Measurements from ENCODE around the gene OTUB2. TPM values are rescaled to one million over a fixed set of nuclear protein-coding genes. Genes with fewer than 3 reads are reported as not detected.

The OTUB2 gene
- total RNA-seq, 1 donor from 2014 or later, result 2.3 TPM

DNA sequence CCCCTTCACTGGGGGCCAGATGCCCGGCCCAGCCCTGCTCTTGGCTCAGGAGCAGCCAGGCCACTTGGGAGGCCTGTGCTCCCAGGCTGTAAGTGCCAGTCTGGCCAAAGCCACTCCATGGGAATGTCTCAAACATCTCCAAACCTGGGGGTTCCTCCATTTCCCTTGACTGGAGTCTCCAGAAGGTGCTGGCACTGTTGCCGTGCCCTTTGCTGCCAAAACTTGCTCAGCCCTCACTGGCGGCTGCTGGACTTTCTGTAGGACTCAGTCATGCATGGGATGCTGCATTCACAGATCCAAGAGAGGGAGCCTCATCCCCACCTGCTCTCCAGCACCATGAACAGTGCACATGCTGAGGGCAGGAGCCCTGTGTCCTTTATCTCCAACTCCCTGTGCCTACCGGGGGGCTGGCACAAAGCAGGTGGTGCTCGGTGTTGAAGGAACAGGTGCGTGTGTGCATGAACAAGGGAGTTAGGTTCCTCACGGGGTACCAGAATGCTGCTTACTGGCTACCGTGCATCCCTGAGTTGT is 9.6 kb upstream of the OTUB2 start:
- Mint-ChIP-seq H3K9me3 (no peaks in the 10 kb centered on the region), H3K4me3 (ENCODE audit: low read depth) (no peak overlapping the region), H3K36me3 (ENCODE audit: low read depth) (no peaks in the 10 kb centered on the region), H3K27ac (no peak overlapping the region), H3K4me1 (ENCODE audit: low read depth) (peaks cover 24% of the 10 kb centered on the region), H3K27me3 (ENCODE audit: low read depth) (peaks cover 8% of the 10 kb centered on the region)
- intact Hi-C loops (cut with micrococcal nuclease), result no loop called here
- DNase-seq (ENCODE audit: low spot score), result no peak

- no peak for DNase-seq (ENCODE audit: low spot score)
- H3K4me1 Mint-ChIP-seq (ENCODE audit: low read depth), result peaks cover 34% of the 10 kb centered on the region
- intact Hi-C loops (cut with micrococcal nuclease), result no loop called here
- no peak overlapping the region for H3K27ac Mint-ChIP-seq
- no peaks in the 10 kb centered on the region for H3K36me3 Mint-ChIP-seq (ENCODE audit: low read depth)
- H3K27me3 Mint-ChIP-seq (ENCODE audit: low read depth), result peaks cover 8% of the 10 kb centered on the region
- no peak overlapping the region for H3K4me3 Mint-ChIP-seq (ENCODE audit: low read depth)
- H3K9me3 Mint-ChIP-seq, result no peaks in the 10 kb centered on the region
These were observed 7.8 kb upstream of the OTUB2 start for GRCh38 chr14:94018308-94018707.

GRCh38 chr14:94019329-94019728 is 6.8 kb upstream of the OTUB2 start:
- Mint-ChIP-seq H3K4me1 (ENCODE audit: low read depth) (peaks cover 32% of the 10 kb centered on the region), H3K9me3 (no peaks in the 10 kb centered on the region), H3K27me3 (ENCODE audit: low read depth) (peaks cover 8% of the 10 kb centered on the region), H3K27ac (no peak overlapping the region), H3K4me3 (ENCODE audit: low read depth) (no peak overlapping the region), H3K36me3 (ENCODE audit: low read depth) (no peaks in the 10 kb centered on the region)
- no peak for DNase-seq (ENCODE audit: low spot score)
- intact Hi-C loops (cut with micrococcal nuclease), result no loop called here

DNA sequence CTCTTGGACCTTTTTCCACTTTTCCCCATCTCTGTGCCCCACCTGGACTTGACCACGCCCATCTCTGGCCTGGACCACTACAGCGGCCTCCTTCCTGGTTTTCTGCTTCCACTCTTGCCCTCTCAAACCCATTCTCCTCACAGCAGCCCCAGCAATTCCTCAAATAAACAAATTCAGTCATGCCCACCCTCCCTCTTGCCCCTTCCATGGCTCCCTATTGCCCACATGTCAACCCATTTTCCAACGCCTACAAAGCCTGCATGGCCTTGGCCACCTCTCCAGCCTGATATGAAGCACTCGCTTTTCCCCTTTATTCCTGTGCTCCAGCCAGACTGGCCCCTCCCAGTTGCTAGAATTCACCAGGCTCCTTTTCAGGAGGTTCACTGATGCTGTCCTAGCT is 5.9 kb upstream of the OTUB2 start:
- no peak overlapping the region for H3K4me3 Mint-ChIP-seq (ENCODE audit: low read depth)
- no peak for DNase-seq (ENCODE audit: low spot score)
- peaks cover 8% of the 10 kb centered on the region for H3K27me3 Mint-ChIP-seq (ENCODE audit: low read depth)
- H3K27ac Mint-ChIP-seq, result no peak overlapping the region
- no peaks in the 10 kb centered on the region for H3K36me3 Mint-ChIP-seq (ENCODE audit: low read depth)
- intact Hi-C loops (cut with micrococcal nuclease), result no loop called here
- no peaks in the 10 kb centered on the region for H3K9me3 Mint-ChIP-seq
- H3K4me1 Mint-ChIP-seq (ENCODE audit: low read depth), result peaks cover 32% of the 10 kb centered on the region

- H3K4me1 Mint-ChIP-seq (ENCODE audit: low read depth), result peaks cover 36% of the 10 kb centered on the region
- no peaks in the 10 kb centered on the region for H3K9me3 Mint-ChIP-seq
- no peak overlapping the region for H3K4me3 Mint-ChIP-seq (ENCODE audit: low read depth)
- H3K36me3 Mint-ChIP-seq (ENCODE audit: low read depth), result no peaks in the 10 kb centered on the region
- H3K27me3 Mint-ChIP-seq (ENCODE audit: low read depth), result peaks cover 8% of the 10 kb centered on the region
- DNase-seq (ENCODE audit: low spot score), result no peak
- H3K27ac Mint-ChIP-seq, result peak overlapping the region; percentile 81
- intact Hi-C loops (cut with micrococcal nuclease), result loop anchor here (1.0 kb wide), 3 partner anchors 15 to 62 kb away; no protein-coding TSS in a partner anchor
These were observed 5.1 kb upstream of the OTUB2 start for GRCh38 chr14:94021001-94021400.

DNA sequence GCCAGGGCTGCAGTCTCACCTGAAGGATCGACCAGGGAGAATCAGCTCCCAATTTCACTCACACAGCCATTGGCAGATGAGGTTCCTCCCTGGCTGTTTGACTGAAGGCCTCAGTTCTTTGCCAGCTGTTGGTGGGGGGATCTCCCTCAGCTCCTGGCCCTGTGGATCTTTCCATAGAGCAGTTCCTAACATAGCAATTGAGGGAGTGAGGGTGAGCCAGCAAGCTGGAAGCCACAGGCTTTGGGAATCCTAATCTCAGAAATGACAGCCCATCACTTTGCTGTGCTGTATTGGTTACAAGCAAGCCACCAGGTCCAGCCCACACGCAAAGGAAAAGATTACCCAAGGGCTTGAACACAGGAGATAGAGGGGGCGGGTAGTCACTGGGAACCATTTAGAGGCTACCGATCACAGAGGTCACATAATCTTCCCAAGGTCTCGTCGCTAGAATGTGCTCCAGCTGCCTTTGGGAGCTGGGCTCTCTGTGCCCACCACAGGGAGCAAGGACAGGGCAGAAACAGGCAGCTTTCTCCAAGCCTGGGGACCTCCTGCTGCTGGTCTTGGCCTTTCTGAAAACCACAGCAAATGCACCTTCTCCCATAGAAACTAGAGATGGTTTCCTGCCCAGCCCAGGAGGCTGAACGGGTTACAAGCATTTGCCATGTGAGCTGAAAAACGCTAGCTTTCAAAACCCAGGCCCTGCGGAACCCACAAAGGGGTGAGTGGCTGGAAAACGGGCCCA is 4.6 kb upstream of the OTUB2 start:
- Mint-ChIP-seq H3K9me3 (no peaks in the 10 kb centered on the region), H3K27me3 (ENCODE audit: low read depth) (peaks cover 8% of the 10 kb centered on the region), H3K4me1 (ENCODE audit: low read depth) (peaks cover 37% of the 10 kb centered on the region), H3K27ac (peak overlapping the region; percentile 81), H3K4me3 (ENCODE audit: low read depth) (no peak overlapping the region), H3K36me3 (ENCODE audit: low read depth) (no peaks in the 10 kb centered on the region)
- DNase-seq (ENCODE audit: low spot score), result peak; percentile 27
- intact Hi-C loops (cut with micrococcal nuclease), result loop anchor here (1.0 kb wide), 3 partner anchors 15 to 62 kb away; no protein-coding TSS in a partner anchor

- peaks cover 37% of the 10 kb centered on the region for H3K4me1 Mint-ChIP-seq (ENCODE audit: low read depth)
- H3K9me3 Mint-ChIP-seq, result no peaks in the 10 kb centered on the region
- H3K27me3 Mint-ChIP-seq (ENCODE audit: low read depth), result peaks cover 5% of the 10 kb centered on the region
- no peak overlapping the region for H3K4me3 Mint-ChIP-seq (ENCODE audit: low read depth)
- intact Hi-C loops (cut with micrococcal nuclease), result no loop called here
- H3K27ac Mint-ChIP-seq, result peak overlapping the region; percentile 24
- DNase-seq (ENCODE audit: low spot score), result no peak
- no peaks in the 10 kb centered on the region for H3K36me3 Mint-ChIP-seq (ENCODE audit: low read depth)
These were observed 3.4 kb upstream of the OTUB2 start for GRCh38 chr14:94022532-94023411.

DNA sequence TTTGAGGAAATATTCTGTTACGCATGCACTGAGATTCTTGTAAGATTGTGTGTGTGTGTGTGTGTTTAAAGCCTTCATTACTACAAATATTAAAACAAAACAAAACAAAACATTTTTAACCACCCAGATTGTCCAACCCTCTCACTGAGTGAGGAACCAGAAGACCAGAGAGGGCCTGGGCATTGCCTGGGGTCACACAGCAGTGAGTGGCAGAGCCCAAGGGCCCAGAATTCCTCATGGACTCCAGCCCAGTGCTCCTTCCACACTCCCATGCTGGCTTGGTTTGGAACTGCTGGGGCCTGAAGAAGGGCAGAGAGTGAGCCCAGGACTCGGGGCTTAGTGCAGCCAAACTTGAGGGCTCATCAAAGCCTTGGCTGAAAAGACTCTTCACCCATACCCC is 1.6 kb upstream of the OTUB2 start:
- Mint-ChIP-seq H3K9me3 (no peaks in the 10 kb centered on the region), H3K27ac (no peak overlapping the region), H3K36me3 (ENCODE audit: low read depth) (no peaks in the 10 kb centered on the region), H3K27me3 (ENCODE audit: low read depth) (no peaks in the 10 kb centered on the region), H3K4me1 (ENCODE audit: low read depth) (peaks cover 48% of the 10 kb centered on the region), H3K4me3 (ENCODE audit: low read depth) (no peak overlapping the region)
- intact Hi-C loops (cut with micrococcal nuclease), result no loop called here
- no peak for DNase-seq (ENCODE audit: low spot score)

DNA sequence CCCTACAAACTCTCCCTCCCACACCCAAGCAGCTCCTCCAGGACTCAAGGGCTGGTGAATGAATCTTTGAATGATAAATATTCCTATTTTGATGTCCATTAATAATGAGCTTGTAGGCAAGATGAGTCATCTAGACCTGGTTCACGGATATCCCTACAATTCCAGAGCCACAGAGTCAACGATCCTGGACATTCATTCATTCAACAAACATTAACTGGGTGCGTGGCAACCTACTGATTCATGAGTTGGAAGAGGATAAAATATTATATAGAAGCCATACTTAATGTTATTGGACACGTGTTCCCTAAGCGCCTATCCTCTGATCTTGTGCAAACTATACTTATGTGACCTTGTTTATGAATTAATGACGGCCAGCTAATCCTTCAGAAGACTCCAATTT is 420 bp upstream of the OTUB2 start:
- H3K4me1 Mint-ChIP-seq (ENCODE audit: low read depth), result peaks cover 40% of the 10 kb centered on the region
- intact Hi-C loops (cut with micrococcal nuclease), result loop anchor here (2.0 kb wide), 1 partner anchor 55 kb away; the partner anchor contains the start of genes DDX24 and IFI27L1
- no peaks in the 10 kb centered on the region for H3K27me3 Mint-ChIP-seq (ENCODE audit: low read depth)
- H3K36me3 Mint-ChIP-seq (ENCODE audit: low read depth), result no peaks in the 10 kb centered on the region
- H3K9me3 Mint-ChIP-seq, result no peaks in the 10 kb centered on the region
- peak overlapping the region; percentile 56 for H3K27ac Mint-ChIP-seq
- DNase-seq (ENCODE audit: low spot score), result no peak
- H3K4me3 Mint-ChIP-seq (ENCODE audit: low read depth), result peak overlapping the region; percentile 74

GRCh38 chr14:94026889-94027469 is 839 bp downstream of the OTUB2 start:
- H3K36me3 Mint-ChIP-seq (ENCODE audit: low read depth), result no peaks in the 10 kb centered on the region
- H3K4me3 Mint-ChIP-seq (ENCODE audit: low read depth), result peak overlapping the region; percentile 55
- no peaks in the 10 kb centered on the region for H3K9me3 Mint-ChIP-seq
- no peak overlapping the region for H3K27ac Mint-ChIP-seq
- DNase-seq (ENCODE audit: low spot score), result no peak
- no peaks in the 10 kb centered on the region for H3K27me3 Mint-ChIP-seq (ENCODE audit: low read depth)
- intact Hi-C loops (cut with micrococcal nuclease), result loop anchor here (2.0 kb wide), 1 partner anchor 54 kb away; the partner anchor contains the start of genes DDX24 and IFI27L1
- H3K4me1 Mint-ChIP-seq (ENCODE audit: low read depth), result peaks cover 28% of the 10 kb centered on the region

DNA sequence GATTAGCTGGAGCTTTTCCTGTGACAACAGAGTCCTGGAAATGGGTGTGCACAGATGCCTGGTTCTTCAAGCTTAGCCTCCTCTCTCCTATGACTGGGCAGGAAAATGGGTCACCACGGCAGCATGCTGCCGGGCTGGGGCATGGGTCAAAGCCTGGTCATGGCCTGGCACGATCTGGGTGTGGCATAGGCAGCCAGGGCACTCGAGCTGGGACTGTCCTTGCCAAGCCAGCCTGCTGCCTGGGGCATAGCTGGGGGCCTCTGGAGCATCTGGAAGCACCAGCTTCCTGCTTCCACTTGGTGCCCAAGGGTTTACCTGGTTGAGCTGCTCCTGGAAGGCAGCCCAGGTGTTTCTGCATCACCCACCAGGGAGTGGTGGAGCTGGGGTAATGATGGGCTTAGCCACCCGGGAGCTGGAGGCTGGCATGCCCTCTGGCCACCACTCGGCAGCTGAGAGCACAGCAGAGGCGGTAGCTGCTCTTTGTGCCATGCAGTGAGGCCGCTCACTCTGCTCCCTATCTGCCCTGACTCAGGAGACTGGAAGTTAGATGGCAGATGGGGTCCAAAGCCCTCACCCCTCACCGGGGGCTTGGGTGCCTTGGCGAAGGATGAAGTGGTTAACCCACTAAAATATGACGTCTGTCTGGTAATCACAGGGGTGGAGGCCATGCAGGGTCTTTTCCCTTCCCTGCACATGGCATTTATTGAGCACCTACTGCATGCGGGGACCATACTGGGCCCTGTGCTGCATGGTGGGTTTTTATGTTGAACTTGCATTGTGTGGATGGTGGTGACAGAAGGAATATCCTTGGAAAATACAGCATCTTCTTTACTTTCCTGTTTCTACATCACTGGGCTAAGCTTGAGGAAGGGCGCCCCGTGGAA is 1.7 kb downstream of the OTUB2 start:
- Mint-ChIP-seq H3K36me3 (ENCODE audit: low read depth) (no peaks in the 10 kb centered on the region), H3K27me3 (ENCODE audit: low read depth) (no peaks in the 10 kb centered on the region), H3K4me1 (ENCODE audit: low read depth) (peaks cover 19% of the 10 kb centered on the region), H3K27ac (peak overlapping the region; percentile 35), H3K4me3 (ENCODE audit: low read depth) (peak overlapping the region; percentile 59), H3K9me3 (no peaks in the 10 kb centered on the region)
- intact Hi-C loops (cut with micrococcal nuclease), result loop anchor here (2.0 kb wide), 1 partner anchor 53 kb away; the partner anchor contains the start of genes DDX24 and IFI27L1
- no peak for DNase-seq (ENCODE audit: low spot score)

DNA sequence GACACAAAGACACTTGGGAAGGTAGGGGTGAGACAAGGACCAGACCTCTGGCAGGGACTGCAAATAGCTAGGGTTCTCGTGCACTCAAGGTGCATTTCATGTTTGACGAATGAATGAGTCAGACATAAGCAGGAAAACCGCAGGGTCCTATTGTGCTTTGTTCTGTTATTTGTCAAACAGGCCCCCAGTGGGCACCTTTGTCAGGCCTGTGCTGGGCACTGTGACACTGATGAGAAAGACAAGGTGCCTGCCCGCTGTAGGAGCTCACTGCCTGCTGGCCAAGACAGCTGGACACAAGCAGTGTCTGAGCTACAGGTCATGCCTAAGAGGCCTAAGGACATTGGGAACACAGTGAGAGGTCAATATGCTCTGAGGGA is 2.3 kb downstream of the OTUB2 start:
- H3K36me3 Mint-ChIP-seq (ENCODE audit: low read depth), result no peaks in the 10 kb centered on the region
- H3K4me3 Mint-ChIP-seq (ENCODE audit: low read depth), result peak overlapping the region; percentile 59
- H3K9me3 Mint-ChIP-seq, result no peaks in the 10 kb centered on the region
- DNase-seq (ENCODE audit: low spot score), result peak; percentile 20
- intact Hi-C loops (cut with micrococcal nuclease), result no loop called here
- H3K27ac Mint-ChIP-seq, result peak overlapping the region; percentile 70
- peaks cover 16% of the 10 kb centered on the region for H3K4me1 Mint-ChIP-seq (ENCODE audit: low read depth)
- no peaks in the 10 kb centered on the region for H3K27me3 Mint-ChIP-seq (ENCODE audit: low read depth)

Data from activated T-helper 2 cell treated with anti-CD3 and anti-CD28 coated beads, Interferon-gamma antibody, Interleukin-2, Interleukin-4, amounts not matched to agents 10 μg/mL and 5 μg/mL and 100 μg/mL, durations not matched to agents 14 hours and 24 hours and 36 hours (primary cell).